DOHH2 (cell line): ENCODE data around the gene TSNAXIP1.

Source experiments
- H3F3A ChIP-seq: fragments of 200-600 bp; sonication (generic), shearing (Covaris generic); 2 replicates; pipeline ENCODE4 v1.6.0; 2016; ENCODE audit warnings: antibody characterized with exemption, mild to moderate bottlenecking; ENCODE audit not compliant: control insufficient read depth, insufficient read depth
- H3K27ac ChIP-seq: fragments of 200-600 bp; sonication (generic); 2 replicates; pipeline ENCODE4 v1.5.1; 2014; ENCODE audit warnings: low read depth, mild to moderate bottlenecking, low read length, moderate library complexity
- H3K27me3 ChIP-seq: fragments of 200-600 bp; sonication (generic); 2 replicates; pipeline ENCODE4 v1.6.1; 2014; ENCODE audit warnings: mild to moderate bottlenecking, low read length, mixed read lengths; ENCODE audit not compliant: control insufficient read depth
- H3K36me3 ChIP-seq: fragments of 200-600 bp; sonication (generic); 2 replicates; pipeline ENCODE4 v1.6.1; 2014; ENCODE audit warnings: mild to moderate bottlenecking, low read length, moderate library complexity, mixed read lengths; ENCODE audit not compliant: control insufficient read depth
- H3K4me1 ChIP-seq: fragments of 200-600 bp; sonication (generic); 2 replicates; pipeline ENCODE4 v1.6.1; 2014; ENCODE audit warnings: mild to moderate bottlenecking, low read length, mixed read lengths; ENCODE audit not compliant: control insufficient read depth
- H3K4me2 ChIP-seq: fragments of 200-600 bp; sonication (generic); 2 replicates; pipeline ENCODE4 v1.6.0; 2014; ENCODE audit warnings: mild to moderate bottlenecking, low read length, moderate library complexity
- H3K4me3 ChIP-seq: fragments of 200-600 bp; sonication (generic); 2 replicates; pipeline ENCODE4 v1.5.1; 2014; ENCODE audit warnings: mild to moderate bottlenecking, low read length, mixed read lengths
- H3K79me2 ChIP-seq: fragments of 200-600 bp; sonication (generic); 2 replicates; pipeline ENCODE4 v1.6.1; 2014; ENCODE audit warnings: mild to moderate bottlenecking, low read length, mixed read lengths; ENCODE audit not compliant: control insufficient read depth
- H3K9me2 ChIP-seq: fragments of 200-600 bp; sonication (generic); replicated peaks from 2 replicates; pipeline ENCODE4 v1.6.1; 2014; ENCODE audit warnings: mild to moderate bottlenecking, low read length, mixed read lengths; ENCODE audit not compliant: control insufficient read depth
- H3K9me3 ChIP-seq: fragments of 200-600 bp; sonication (generic); 2 replicates; pipeline ENCODE4 v1.6.1; 2014; ENCODE audit warnings: antibody characterized with exemption, low read length, mixed read lengths; ENCODE audit not compliant: control insufficient read depth, insufficient read depth
- H4K20me1 ChIP-seq: fragments of 200-600 bp; sonication (generic); 2 replicates; pipeline ENCODE4 v1.6.0; 2014; ENCODE audit warnings: low read depth, mild to moderate bottlenecking, antibody characterized with exemption, low read length, moderate library complexity; ENCODE audit not compliant: control insufficient read depth, insufficient read depth
- EZH2phosphoT487 ChIP-seq: fragments of 200-600 bp; sonication (generic); IDR thresholded peaks from 2 replicates; pipeline ENCODE4 v1.6.1; 2017; ENCODE audit warnings: borderline replicate concordance, mild to moderate bottlenecking, antibody characterized with exemption, low read length, moderate library complexity, mixed read lengths
- TF ChIP-seq, protein P1 (sequence below): fragments of 200-600 bp; sonication (generic); IDR thresholded peaks from one replicate; pipeline ENCODE4 v1.5.1; 2014; ENCODE audit warnings: antibody characterized with exemption, mild to moderate bottlenecking, low read depth, low read length; ENCODE audit not compliant: poor library complexity, severe bottlenecking

TSNAXIP1 gene

DNA sequence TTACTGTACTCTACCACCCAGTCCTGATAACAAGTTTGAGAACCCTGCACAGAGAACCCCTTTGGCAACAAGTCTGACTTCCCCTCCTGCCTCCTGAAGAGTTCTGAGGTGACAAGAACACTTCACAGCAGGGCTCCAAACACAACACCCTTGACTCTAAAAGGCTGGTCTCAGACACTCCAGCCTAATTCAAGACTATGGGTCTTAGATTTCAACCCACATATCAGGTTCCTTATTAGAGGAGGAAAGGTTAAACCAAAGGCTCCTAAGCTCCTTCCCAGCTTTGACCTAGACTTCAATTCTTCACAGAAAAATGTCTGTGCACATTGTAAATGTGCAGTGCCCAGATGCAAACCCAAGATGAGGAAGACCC, 23.4 kb upstream of the TSNAXIP1 start:
- Histone ChIP-seq H3K27ac (no peak overlapping the region), H3K79me2 (peaks cover 26% of the 10 kb centered on the region)

DNA sequence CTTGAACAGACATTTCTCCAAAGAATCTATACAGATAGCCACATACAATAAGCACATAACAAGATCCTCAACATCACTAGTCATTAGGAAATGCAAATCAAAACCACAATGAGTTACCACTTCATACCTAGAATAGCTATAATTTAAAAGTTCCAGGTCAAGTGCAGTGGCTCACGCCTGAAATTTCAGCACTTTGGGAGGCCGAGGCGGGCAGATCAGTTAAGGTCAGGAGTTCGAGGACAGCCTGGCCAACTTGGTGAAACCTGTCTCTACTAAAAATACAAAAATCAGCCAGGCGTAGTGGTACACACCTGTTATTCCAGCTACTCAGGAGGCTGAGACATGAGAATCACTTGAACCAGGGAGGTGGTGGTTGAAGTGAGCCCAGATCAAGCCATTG, 20.2 kb upstream of the TSNAXIP1 start:
- Histone ChIP-seq H3K4me3 (peak overlapping the region; percentile 55), H3K79me2 (peaks cover 24% of the 10 kb centered on the region), H3K27me3 (no peaks in the 10 kb centered on the region), H3K4me1 (peaks cover 18% of the 10 kb centered on the region), H3K9me2 (no peaks in the 10 kb centered on the region), H3K4me2 (peak overlapping the region; percentile 80), H3K36me3 (no peaks in the 10 kb centered on the region), H3K27ac (0 out of 2 replicates have a peak overlapping the region, but pooled peaks have one; percentile 30), H3K9me3 (no peaks in the 10 kb centered on the region), H3F3A (0 out of 2 replicates have a peak, but pooled peaks cover 3% of the 10 kb centered on the region), H4K20me1 (no peaks in the 10 kb centered on the region)
- no peak for TF ChIP-seq EZH2phosphoT487
- TF ChIP-seq, protein P1, sequence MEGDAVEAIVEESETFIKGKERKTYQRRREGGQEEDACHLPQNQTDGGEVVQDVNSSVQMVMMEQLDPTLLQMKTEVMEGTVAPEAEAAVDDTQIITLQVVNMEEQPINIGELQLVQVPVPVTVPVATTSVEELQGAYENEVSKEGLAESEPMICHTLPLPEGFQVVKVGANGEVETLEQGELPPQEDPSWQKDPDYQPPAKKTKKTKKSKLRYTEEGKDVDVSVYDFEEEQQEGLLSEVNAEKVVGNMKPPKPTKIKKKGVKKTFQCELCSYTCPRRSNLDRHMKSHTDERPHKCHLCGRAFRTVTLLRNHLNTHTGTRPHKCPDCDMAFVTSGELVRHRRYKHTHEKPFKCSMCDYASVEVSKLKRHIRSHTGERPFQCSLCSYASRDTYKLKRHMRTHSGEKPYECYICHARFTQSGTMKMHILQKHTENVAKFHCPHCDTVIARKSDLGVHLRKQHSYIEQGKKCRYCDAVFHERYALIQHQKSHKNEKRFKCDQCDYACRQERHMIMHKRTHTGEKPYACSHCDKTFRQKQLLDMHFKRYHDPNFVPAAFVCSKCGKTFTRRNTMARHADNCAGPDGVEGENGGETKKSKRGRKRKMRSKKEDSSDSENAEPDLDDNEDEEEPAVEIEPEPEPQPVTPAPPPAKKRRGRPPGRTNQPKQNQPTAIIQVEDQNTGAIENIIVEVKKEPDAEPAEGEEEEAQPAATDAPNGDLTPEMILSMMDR, result no peak

More for the DNA sequence above, 23.4 kb upstream of the TSNAXIP1 start:
- Histone ChIP-seq H3K9me3 (no peaks in the 10 kb centered on the region), H3K4me2 (no peak overlapping the region), H3F3A (0 out of 2 replicates have a peak, but pooled peaks cover 3% of the 10 kb centered on the region), H3K27me3 (no peaks in the 10 kb centered on the region), H3K9me2 (no peaks in the 10 kb centered on the region), H3K4me3 (no peak overlapping the region), H3K4me1 (peaks cover 18% of the 10 kb centered on the region), H4K20me1 (no peaks in the 10 kb centered on the region), H3K36me3 (no peaks in the 10 kb centered on the region)
- TF ChIP-seq EZH2phosphoT487, result no peak
- TF ChIP-seq, protein P1, result no peak

DNA sequence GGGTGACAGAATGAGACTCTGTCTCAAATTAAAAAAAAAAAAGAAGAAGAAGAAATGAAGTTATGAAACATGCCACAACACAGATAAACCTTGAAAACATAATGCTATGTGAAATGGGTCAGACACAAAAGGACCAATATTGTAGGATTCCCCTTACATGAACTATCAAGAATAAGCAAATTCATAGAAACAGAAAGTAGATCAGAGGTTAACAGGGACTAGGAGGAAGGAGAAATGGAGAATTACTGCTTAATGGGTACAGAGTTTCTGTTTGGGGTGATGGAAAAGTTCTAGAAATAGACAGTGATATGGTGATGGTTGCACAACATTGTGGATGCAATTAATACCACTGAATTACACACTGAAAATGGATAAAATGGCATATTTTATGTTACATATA, 16.6 kb upstream of the TSNAXIP1 start:
- Histone ChIP-seq H3F3A (0 out of 2 replicates have a peak, but pooled peaks cover 3% of the 10 kb centered on the region), H3K27ac (no peak overlapping the region), H3K4me3 (no peak overlapping the region), H4K20me1 (no peaks in the 10 kb centered on the region), H3K9me2 (no peaks in the 10 kb centered on the region), H3K4me1 (peaks cover 18% of the 10 kb centered on the region), H3K36me3 (no peaks in the 10 kb centered on the region), H3K79me2 (peaks cover 24% of the 10 kb centered on the region), H3K4me2 (no peak overlapping the region), H3K9me3 (no peaks in the 10 kb centered on the region), H3K27me3 (no peaks in the 10 kb centered on the region)
- TF ChIP-seq EZH2phosphoT487, result no peak
- TF ChIP-seq, protein P1, result no peak
